Esophagus muscularis mucosa (tissue), 4 donors: Measurements from ENCODE around the gene FANCD2OS.

ENCODE experiments used
- CTCF ChIP-seq, 3 experiments: fragments of 200-600 bp in 2 of 3; fragments of 450-650 bp in 1 of 3; sonication (generic) in 2 of 3; IDR thresholded peaks; one replicate each; pipeline ENCODE4 v1.5.1; 2017 to 2019; ENCODE audit warnings: antibody characterized with exemption in 3 of 3, mild to moderate bottlenecking in 2 of 3, moderate library complexity in 1 of 3
- EP300 ChIP-seq: sonication (generic); formaldehyde crosslinking; IDR thresholded peaks from one replicate; pipeline ENCODE4 v1.6.1; 2017; ENCODE audit warnings: antibody characterized with exemption
- POLR2A ChIP-seq: fragments of 450-650 bp; IDR thresholded peaks from one replicate; pipeline ENCODE4 v1.6.1; 2017; ENCODE audit warnings: antibody characterized with exemption, moderate library complexity, mild to moderate bottlenecking, low read depth
- POLR2AphosphoS5 ChIP-seq, 2 donors: sonication (generic); formaldehyde crosslinking; IDR thresholded peaks; one replicate each; pipeline ENCODE4 v1.6.1; 2017; ENCODE audit warnings: antibody characterized with exemption in 2 of 2

GRCh38 chr3:10088256-10088655 lies 19.8 kb downstream of the FANCD2OS start:
- no peak for TF ChIP-seq POLR2A
- TF ChIP-seq CTCF (IDR thresholded peaks at IDR 0.05) = no peak
- TF ChIP-seq POLR2AphosphoS5 (IDR thresholded peaks at IDR 0.05) = no peak
- TF ChIP-seq EP300 = no peak
